ENCODE results near the gene LRG1.

The LRG1 gene

DNA sequence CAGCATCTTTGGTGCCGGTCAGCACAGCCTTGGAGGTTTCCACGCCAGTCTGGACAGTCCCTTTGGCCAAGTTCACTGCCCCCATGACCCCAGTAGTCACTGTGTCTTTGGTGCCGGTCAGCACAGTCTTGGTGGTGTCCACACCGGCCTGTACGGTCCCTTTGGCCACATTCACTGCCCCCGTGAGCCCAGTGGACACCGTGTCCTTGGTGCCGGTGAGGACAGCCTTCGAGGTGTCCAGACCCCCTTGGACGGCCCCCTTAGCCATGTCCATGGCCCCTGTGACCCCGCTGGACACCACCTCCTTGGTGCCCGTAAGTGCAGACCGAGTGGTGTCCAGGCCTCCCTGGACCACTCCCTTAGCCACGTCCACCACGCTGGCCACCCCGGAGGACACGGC is 26.6 kb downstream of the LRG1 start:
- FAIRE-seq = no peak
- no peak for DNase-seq (ENCODE audit: insufficient read length, low spot score)

DNA sequence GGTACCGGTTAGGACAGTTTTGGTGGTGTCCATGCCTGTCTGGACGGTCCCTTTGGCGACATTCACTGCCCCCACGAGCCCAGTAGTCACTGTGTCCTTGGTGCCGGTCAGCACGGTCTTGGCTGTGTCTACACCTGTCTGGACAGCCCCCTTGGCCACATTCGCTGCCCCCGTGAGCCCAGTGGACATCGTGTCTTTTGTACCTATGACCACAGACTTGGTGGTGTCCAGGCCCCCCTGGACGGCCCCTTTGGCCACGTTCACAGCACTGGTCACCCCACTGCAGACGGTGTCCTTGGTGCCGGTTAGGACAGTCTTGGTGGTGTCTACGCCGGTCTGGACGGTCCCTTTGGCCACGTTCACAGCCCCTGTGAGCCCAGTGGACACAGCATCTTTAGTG is 27.8 kb downstream of the LRG1 start:
- FAIRE-seq (no peak), DNase-seq (ENCODE audit: insufficient read length, low spot score) (no peak)

DNA sequence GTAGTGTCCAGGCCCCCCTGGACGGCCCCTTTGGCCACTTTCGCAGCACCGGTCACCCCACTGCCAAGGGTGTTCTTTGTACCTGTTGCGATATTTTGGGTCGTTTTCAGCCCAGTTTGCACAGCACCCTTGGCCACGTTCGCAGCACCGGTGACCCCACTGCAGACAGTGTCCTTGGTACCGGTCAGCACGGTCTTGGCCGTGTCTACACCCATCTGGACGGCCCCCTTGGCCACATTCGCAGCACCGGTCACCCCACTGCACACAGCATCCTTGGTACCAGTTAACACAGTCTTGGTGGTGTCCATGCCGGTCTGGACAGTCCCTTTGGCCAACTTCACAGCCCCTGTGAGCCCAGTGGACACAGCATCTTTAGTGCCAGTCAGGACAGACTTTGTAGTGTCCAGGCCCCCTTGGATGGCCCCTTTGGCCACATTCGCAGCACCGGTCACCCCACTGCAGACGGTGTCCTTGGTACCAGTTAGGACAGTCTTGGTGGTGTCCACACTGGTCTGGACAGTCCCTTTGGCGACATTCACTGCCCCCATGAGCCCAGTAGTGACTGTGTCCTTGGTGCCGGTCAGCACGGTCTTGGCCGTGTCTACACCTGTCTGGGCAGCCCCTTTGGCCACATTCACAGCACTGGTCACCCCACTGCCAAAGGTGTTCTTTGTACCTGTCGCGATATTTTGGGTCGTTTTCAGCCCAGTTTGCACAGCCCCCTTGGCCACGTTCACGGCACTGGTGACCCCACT is 28.4 kb downstream of the LRG1 start:
- DNase-seq (ENCODE audit: insufficient read length, low spot score) (no peak), FAIRE-seq (no peak)

DNA sequence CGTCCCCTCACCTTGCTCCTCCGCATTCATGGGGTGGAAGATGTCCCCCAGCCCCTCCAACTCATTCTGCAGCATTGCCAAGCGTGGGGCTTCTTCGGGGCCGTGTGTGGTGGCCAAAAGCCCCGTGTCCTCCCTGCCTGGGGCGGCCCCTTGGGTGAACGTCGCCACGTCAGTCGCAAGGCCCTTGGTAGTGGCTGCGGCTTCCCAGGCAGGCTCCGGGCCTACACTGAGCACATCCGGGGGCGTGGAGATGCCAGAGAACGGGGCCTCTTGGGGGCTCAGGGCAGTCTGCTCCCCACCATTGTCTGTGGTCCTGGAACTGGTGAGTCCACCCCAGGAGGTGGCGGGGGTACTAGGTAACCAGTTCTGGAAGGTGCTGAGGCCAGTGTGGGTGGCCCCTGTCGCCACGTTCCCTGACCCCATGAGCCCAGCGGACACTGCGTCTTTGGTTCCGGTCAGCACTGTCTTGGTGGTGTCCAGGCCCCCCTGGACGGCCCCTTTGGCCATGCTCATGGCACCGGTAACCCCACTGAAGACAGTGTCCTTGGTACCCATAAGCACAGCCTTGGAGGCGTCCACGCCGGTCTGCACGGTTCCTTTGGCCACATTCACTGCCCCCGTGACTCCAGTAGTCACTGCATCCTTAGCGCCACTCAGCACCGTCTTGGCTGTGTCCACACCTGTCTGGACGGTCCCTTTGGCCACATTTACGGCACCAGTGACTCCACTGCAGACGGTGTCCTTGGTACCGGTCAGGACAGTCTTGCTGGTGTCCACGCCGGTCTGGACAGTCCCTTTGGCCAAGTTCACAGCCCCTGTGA is 29.2 kb downstream of the LRG1 start:
- DNase-seq (ENCODE audit: insufficient read length, low spot score) = no peak
- no peak for FAIRE-seq

DNA sequence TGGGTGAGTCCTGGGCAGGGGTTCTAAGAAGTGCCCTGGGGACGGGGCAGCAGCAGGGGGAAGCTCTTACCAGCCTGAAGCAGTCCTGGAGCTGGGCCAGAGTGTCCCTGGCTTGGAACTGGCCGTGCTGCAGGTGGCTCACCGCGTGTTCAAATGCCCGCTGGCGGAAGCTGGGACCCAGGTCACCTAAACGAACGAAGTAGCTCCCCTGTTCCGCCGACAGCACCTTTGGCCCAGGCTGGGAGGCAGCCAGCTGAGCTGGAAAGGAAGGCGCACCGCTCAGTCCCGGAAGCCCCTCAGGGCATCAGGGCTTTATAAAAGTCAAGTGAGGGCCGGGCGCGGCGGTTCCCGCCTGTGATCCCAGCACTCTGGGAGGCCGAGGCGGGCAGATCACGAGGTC is 31.1 kb downstream of the LRG1 start:
- no peak for FAIRE-seq
- no peak for DNase-seq (ENCODE audit: insufficient read length, low spot score)

DNA sequence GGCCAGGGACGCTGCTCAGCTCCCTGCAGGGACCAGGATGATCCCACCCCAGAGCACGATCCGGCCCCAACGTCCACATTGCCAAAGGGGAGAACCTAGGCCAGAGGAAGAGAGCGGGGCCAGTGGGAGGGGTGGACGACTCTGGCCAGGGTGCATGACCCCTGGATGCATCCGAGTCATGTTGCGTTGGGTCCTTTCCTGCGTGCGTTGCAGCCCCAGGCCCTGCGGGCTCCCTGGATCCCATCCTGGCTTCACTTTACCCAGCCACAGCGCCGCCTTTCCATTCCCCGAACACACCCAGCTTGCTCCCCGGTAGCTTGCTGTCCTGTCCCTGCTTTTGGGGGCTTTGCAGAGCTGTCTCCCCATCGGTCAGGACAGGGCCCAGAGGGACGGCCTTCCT is 32.0 kb downstream of the LRG1 start:
- FAIRE-seq (no peak), DNase-seq (ENCODE audit: insufficient read length, low spot score) (no peak)

DNA sequence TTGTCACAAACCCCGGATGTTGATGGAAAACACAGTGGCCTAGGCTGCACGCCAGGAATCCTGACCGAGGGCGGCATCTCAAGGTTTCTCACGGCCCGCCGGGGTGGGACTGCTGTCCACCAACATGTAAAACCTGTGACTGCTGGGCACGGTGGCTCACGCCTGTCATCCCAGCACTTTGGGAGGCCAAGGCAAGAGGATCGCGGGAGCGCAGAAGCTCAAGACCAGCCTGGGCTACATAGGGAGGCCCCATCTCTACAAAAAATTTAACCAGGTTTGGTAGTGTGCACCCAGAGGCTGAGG is 32.7 kb downstream of the LRG1 start:
- FAIRE-seq (no peak), DNase-seq (ENCODE audit: insufficient read length, low spot score) (no peak)

DNA sequence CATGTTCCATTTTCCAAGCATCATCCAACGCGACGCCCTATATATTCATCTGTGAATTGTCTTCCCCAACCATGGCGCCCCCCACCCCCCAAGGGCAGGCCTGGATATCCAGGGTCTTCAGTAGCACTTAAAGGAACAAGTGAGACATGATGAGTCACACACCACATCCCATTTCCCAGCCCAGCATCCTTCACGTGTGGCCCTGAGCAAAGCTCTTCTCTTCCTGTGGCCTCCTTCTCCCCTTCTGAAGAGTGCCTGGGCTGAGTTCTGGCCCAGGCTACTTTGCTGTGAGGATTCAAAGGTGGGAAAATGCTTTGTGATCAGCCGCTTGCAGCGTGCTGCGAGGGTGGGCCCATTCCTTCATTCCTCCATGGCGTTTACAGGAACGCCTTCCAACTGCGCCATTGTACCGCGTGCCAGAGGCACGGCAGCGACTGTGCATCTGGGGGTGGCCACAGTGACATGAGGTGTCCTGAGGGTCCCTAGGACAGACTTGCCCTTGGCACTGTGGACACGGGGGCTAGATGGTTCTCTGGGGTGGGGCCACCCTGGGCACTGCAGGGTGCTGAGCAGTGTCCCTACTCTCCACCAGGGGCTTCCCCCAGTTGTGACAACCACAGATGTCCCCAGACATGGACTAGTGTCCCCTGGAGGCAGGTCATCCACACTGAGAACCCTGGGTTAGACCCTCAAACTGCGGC is 33.2 kb downstream of the LRG1 start:
- FAIRE-seq = no peak
- no peak for DNase-seq (ENCODE audit: insufficient read length, low spot score)

DNA sequence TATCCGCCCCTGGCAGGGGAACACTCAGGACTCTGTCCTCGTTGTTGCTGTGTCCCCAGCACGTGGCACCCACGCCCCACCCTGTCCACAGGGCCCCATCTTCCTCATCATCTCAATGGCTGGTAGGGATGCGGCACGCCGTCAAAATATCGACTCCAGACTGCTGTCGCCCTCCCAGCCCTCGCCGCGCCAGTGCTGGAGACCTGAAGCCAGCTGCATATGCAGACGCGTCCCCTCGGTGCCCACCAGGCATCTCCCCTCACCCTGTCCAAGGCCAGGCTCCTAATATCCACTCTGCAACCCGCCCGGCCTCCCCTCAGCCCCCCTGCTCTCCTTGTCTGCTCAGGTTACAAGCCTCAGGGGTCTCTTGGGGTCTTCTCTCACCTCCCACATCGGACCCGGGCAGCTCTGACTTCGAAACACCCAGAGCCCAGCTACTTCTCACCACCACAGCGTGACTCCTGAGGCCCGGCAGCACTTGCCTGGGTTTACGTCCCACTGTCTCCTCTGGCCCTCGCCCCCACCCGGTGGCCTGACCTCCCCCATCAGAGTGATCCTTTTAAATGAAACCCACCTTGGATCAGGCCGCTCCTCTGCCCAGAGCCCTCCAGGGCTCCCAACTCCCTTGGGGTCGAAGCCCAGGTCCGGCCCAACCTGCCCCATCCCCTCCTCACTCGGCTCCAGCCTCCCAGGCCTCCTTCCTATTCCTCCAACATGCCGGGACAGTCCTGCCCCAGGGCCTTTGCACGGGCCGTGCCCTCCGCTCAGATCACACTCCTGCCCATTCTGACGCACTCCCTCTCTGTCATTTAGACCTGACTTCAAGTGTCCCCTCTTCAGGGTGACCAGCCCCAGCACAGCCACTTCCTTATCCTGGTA is 34.0 kb downstream of the LRG1 start:
- FAIRE-seq = no peak
- DNase-seq (ENCODE audit: insufficient read length, low spot score) = no peak

DNA sequence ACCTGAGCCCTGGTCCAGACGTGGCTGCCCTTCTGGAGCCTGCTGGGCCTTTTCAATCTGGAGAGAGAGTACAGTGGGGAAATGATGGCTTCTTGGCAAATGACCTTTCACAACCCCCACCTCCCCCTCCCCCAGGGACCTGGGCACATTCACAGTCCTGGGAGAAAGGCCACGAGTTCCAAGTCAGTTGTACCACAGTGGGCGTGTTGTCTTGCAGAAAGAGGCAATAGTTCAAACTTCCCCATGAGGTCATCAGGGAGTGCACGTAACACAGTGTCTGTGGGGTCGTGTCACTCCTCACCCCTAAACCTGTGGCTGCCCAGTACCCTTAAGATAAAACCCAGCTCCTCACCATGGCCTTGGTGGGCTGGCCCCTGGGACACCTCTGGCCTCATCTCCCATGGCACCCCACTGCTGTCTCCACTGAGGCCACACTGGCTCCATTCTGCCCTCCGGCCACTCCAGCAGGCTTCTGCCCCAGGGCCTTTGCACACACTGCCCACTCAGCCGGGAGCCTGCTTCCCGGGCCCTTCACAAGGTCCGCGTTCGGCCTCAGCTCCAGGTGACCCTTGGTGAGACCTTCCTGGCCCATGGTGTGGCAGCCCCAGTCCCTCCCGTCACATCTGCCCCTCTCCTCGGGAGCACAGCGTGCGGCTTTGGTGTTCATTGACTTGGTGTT is 34.8 kb downstream of the LRG1 start:
- DNase-seq (ENCODE audit: insufficient read length, low spot score) (no peak), FAIRE-seq (no peak)

DNA sequence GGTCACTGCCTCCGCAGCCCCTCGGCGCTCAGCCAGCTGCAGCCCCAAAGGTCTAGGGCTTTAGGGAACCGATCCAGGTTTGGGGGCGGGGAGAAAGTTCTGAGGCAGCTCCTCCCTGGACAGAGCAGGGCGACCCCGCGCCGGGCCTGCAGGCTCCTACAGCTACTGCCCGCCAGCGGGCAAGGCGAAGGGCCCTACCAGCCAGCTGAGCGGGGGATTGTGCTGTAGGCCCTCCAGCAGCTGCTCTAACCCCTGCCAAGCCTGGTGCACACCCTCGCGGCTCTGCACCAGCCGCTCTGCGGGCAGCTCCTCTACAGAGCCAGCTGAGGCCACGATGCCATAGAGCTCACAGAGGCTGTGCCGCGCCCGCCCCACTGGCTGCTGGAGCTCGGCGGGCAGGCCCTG is 35.5 kb downstream of the LRG1 start:
- FAIRE-seq (no peak), DNase-seq (ENCODE audit: insufficient read length, low spot score) (no peak)

DNA sequence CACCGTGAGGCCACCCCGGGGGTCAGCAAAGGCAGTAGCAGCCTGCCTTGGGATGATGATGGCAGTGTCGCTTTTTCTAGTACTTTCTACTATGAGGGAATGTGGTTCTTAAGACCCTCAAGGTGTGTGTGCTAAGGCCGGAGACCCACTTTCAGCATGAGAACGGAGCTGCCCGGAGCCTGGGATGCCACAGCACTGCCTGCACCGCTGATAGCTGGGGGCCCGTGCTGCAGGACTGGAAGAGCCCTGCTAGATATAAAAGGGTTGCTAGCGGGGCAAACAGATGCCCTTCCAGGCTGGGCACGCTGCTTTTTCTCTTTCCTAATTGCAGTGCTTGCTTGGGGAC is 36.0 kb downstream of the LRG1 start:
- no peak for DNase-seq (ENCODE audit: insufficient read length, low spot score)
- FAIRE-seq = no peak

DNA sequence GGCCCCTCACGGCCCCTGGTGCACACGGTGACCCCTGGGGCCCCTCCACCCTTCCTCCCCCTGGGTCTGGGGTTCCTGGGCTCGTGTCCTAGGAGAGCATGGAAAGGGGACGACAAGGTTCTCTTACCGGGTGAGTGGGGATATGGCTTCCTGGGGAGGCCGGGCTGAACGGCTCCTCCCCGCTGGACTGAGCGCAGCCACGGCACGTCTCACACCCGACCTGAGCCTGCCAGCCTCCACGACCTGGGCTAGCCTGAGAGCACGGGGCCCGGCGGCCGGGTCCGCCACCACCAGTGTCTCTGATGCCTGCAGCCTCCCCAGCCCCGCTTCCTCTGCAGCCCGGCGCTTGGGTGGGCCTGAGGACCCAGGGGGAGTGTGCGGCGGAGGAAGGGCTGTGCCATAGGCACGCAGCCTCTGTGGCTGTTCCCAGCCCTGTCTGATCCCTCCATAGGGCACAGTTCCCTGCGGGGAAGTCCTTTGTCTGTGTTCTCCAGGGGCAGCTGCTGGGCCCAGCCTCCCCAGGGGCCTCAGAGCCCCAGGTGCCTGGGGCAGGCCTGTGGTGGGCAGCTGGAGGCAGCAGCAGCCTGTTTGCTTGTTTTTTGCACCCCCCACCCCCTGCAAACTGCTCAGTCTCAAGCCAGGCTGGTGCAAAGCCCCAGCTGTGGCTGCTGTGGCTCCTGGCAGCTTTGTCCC is 36.6 kb downstream of the LRG1 start:
- no peak for FAIRE-seq
- DNase-seq (ENCODE audit: insufficient read length, low spot score) = no peak

DNA sequence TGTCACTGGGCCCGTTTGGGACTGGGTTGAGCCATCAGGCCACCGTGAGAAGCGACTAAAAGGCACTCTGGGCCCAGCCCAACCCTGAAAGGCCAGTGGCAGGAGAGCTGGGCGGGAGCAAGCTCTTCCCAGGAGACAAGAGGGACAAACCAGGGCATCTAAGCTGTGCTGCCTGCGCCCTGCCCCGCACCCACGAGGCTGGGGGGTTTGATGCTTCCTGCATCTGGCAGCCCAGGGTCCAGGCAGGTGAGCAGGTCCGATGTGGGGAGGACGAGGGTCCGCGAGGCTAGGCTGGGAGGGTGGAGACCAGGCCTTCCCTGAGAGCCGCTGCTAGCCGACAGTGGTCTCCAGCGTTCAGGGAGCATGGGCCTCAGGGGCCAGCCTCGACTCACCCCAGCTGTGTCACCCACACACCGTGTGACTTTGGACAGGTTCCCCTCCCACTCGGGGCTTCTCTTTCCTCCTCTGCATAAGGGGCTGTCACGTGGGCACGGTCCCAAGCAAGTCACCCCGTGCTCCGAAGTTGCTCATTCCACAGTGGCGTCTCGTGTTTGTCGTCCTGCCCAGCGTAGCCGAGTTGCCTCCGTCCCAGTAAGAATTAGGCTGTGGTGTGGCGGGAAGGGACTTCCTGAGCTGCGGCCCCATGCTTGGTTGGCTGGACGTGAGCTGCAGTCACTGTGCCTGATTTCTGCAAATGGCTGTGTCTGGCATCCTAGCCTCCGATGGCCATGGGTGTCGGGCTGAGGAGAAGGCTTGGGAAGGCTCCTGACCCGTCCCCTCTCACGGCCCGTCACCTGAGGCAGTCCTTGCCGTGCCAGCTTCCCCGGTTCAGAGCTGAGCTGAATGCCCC is 37.3 kb downstream of the LRG1 start:
- FAIRE-seq = no peak
- DNase-seq (ENCODE audit: insufficient read length, low spot score) = no peak

DNA sequence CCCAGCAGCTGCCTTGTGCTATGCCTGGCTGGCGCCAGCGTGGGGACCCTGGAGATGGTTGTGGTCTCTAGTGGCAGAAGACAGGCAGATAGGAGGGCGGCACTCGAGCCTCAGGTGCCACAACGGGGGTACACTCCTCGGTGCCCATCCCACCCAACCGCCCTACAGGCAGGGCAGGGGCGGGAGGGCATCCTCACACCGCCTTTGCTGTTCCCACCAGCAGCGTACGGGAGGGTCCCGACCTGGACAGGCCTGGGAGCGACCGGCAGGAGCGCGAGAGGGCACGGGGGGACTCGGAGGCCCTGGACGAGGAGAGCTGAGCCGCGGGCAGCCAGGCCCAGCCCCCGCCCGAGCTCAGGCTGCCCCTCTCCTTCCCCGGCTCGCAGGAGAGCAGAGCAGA is 38.1 kb downstream of the LRG1 start:
- FAIRE-seq (no peak), DNase-seq (ENCODE audit: insufficient read length, low spot score) (no peak)

DNA sequence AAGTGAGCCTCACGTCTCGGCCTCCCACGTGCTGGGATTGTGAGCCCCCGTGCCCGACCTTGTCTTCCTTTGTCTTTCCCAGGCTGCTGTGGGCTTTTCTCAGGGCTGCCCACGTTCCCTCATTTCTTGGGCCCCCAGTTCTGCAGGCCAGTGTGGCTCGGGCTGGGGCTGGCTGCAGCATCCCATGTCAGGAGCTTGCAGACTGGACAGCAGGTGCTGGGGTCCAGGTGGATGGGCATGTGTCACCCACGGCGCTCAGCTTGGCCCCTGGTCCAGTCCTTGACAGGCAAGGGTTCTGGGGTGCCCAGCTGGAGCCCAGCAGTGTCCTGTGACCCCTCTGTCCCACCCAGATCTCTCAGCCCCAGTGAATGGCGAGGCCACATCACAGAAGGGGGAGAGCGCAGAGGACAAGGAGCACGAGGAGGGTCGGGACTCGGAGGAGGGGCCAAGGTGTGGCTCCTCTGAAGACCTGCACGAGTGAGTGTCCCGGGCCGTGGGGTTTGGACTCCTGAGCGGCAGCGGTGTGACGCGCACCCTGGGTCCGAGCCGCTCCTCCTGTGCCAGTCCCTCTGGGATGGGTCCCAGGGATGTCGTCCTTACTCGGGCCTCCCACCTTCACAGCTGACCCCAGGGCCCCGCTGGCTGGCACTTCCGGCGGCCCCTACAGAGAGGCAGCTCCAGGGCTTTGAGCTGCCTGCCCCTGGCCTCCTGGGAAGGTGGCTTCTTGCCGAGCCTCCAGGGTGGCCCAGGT is 38.8 kb downstream of the LRG1 start:
- DNase-seq (ENCODE audit: insufficient read length, low spot score) (no peak), FAIRE-seq (no peak)

DNA sequence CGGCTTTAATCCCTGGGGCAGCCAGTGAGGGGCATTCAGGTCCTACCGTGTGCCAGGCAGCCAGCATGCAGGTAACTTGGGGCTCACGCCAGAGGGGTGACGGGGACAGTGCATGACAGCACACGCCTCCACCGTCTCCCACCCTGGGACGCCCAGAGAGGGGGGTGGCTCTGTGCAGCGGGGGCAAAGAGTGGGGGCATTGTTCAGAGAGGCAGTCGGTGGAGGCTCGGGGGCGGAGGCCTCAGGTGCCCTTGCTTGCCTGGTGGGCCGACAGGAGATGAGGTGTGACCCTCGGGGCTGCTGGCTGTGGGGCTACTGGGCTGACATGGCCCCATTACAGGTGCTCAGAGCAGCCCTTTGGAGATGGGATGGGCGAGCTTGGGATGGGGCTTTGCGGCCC is 40.0 kb downstream of the LRG1 start:
- no peak for FAIRE-seq
- DNase-seq (ENCODE audit: insufficient read length, low spot score) = no peak

DNA sequence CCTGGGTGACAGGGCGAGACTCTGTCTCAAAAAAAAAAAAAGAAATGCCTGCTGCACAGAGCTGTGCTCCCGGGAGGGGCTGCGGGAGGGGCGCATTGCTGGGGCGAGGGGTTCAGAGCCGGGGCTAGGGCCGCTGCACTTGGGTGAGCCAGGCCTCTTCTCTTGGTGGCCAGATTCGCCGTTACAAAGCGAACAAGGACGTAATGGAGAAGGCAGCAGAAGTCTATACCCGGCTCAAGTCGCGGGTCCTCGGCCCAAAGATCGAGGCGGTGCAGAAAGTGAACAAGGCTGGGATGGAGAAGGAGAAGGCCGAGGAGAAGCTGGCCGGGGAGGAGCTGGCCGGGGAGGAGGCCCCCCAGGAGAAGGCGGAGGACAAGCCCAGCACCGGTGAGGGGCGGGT is 40.5 kb downstream of the LRG1 start:
- FAIRE-seq = no peak
- DNase-seq (ENCODE audit: insufficient read length, low spot score) = no peak
